GM21447 (cell line): ENCODE results near the gene TRIO.

Source experiments
- ATAC-seq: cut with Tn5 transposase; IDR thresholded peaks from one replicate; pipeline ENCODE4 v1.9.1; 2021; ENCODE audit not compliant: unreplicated experiment

TRIO gene

DNA sequence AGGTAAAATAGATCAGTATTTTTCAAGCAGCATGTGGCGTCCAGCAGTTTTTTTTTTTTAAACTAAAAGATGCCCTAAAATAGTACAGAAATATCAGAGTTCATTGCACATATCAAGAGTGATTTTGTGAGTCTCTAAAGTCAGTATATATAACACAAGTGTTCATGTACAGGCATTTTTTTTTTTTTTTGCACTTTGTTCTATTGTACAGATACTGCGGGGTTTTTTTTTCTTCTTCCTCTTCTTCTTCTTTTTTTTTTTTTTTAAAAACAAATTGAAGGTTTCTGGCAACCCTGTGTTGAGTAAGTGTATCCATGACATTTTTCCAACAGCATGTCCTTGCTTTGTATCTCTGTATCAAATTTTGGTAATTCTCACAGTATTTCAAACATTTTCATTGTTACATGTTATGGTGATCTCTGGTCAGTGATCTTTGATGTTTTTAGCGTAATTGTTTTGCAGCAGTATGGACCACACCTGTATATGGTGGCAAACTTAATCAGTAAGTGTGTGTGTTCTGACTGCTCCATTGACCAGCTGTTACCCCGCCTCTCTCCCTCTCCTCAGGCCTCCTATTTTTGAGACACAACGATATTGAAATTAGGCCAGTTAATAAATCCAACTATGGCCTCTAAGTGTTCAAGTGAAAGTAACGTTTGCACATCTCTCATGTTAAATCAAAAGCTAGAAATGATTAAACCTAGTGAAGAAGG is 76.8 kb downstream of the TRIO start:
- ATAC-seq: no peak

DNA sequence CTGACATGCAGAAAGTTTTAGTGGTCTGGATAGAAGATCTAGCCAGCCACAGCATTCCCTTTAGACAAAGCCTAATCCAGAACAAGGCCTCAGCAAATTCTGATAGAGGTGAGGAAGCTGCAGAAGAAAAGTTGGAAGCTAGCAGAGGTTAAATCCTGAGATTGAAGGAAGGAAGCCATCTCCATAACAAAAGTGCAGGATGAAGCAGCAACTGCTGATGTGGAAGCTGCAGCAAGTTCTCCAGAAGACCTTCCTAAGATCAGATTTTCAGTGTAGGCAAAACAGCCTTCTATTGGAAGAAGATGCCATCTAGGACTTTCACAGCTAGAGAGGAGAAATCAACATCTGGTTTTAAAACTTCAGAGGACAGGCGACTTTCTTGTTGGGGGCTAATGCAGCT is 77.5 kb downstream of the TRIO start:
- no peak for ATAC-seq

DNA sequence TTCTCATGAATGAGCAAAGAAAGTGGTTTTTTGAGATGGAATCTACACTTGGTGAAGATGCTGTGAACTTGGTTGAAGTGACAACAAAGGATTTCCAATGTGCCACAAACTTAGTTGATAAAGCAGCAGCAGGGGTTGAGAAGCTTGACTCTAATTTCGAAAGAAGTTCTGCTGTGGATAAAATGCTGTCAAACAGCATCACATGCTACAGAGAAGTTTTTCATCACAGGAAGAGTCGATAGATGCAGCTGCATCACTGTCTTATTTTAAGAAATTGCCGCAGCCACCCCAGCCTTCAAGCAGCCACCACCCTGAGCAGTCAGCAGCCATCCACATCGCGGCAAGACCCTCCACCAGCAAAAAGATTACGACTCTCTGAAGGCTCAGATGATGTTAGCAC is 78.6 kb downstream of the TRIO start:
- no peak for ATAC-seq

DNA sequence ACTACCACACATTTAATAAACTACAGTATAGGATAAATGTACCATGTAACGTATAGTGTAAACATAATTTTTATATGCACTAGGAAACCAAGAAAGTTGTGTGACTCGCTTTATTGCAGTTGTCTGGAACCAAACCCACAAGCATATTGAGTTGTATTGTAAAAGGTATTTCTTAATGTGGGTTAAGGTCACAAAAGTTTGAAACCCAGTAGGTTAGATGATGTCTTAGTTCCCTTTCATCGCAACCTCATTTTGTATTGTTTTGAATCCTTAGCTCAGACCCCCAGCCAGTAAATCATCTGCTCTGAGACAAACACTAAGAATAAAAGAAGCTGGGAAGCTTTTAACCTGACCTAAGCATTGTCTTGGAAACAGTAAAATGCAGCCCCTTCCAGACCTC is 79.1 kb downstream of the TRIO start:
- no peak for ATAC-seq

DNA sequence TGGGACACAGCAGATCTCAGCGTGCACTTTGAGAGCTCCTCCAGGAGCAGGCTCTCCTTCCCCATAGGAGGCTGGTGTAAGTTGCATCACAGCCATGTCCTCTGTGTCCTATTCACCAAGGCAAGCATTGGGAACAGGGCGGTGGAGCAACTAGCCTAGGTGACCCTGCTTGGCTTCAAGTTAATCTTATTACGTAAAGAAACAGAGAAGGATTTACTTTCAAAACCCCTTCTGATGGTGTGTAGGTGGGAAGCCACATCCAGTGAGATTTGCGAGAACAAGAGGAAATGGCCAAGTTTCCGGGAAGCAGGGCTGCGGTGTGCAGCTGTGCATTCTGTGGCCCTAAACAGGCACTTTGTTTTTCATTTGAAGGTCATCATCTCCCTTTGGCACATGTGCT is 80.2 kb downstream of the TRIO start:
- no peak for ATAC-seq

DNA sequence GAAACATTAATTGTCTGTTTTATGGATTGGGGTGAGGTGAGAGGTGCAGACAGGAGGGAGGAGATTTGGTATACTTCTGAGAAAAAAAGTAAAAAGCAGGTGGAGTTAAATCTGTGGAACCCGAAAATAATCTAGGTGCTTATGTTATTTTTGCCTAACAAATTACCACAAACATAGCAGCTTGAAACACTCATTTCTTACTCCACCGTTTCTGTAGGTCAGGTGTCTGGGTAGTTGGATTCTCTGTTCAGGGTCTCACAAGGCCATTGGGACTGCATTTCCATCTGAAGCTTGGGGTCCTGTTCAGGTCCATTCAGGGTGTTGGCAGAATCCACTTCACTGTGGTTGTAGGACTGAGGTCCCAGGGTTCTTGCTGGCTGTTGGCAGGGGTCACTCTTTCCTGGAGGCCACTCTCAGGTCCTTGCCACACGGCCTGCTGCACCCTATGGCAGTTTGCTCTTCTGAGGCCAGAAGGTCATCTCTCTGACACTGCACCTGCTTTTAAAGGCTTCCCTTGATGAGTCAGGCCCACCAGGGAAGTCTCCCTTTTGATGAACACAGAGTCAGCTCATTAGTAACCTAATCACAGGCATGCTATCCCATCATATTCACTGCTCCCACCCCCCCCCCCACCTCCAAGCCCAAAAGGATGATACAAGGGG is 82.2 kb downstream of the TRIO start:
- ATAC-seq: peak; percentile 49

DNA sequence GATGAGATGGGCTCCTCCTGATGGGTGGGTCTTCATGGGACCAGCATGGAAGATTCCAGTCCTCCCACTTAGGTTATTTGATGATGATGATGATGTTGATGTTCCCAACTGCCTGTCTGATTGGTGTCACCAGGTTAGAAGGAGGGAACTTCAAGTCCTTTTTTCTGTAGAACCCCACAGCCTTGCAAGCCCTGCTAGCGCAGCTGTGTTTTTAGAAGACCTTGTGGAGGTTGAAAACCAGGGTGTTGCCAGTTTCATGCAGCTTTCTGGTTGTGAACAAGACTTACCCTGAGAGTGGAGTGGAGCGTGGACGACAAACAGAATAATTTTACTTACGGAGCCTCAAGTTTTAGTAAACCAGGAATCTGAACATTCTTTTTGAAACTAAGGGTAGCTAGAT is 83.0 kb downstream of the TRIO start:
- no peak for ATAC-seq

DNA sequence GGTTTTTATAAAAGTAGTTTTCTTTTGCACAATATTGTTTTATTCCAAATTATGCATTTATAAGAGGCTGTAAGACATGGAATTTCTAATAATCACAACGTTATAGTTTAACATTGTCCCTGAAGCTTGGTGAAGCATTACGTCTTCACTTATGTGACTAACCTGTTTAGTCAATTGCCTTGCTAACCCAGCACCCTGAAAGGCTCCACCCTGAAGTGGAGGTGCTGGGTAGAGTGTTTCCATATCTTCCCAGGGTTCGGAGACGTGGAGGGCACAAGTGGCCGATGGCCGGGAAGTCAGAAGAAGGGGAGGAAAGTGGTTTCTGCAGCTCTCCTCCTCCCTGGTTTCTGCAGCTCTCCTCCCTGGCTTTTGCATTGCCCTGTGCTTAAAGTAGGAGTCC is 83.4 kb downstream of the TRIO start:
- ATAC-seq: no peak

DNA sequence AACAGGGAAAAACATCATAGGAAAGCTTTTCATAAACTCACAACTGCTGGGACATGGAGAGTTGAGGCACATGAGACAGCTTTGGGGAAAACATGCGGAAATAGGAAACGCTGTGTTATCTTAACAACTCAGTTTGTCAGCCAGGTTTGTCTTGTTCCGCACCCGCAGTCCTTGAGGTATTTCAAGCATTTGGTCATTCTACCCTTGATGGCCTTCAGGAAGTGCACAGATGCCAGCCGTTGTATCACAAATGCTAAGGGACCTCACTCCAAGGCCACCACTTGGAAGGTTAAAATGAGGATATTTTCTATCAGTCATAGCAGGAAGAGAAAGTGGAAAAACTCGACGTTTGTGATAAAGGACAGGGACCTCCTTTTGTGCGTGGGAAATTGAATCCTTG is 83.8 kb downstream of the TRIO start:
- no peak for ATAC-seq

DNA sequence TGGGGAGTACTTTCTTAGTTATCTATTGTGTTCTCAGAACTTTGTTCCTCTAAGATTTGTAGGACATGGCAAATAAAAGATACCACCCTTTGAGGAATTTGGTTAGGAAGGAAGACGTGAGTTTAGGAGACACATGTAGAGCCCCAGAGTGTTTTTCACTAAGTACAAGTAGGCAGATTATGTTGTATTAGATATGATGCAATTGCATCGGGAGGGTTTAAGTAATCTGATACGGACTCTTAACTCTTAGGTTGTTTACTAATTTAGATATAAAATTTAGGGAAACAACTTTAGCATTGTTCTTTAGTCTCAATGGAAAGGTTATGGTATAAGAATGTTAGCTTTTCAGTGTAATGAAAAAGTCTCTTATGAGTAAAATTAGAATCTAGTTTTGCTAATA is 84.4 kb downstream of the TRIO start:
- ATAC-seq: no peak

DNA sequence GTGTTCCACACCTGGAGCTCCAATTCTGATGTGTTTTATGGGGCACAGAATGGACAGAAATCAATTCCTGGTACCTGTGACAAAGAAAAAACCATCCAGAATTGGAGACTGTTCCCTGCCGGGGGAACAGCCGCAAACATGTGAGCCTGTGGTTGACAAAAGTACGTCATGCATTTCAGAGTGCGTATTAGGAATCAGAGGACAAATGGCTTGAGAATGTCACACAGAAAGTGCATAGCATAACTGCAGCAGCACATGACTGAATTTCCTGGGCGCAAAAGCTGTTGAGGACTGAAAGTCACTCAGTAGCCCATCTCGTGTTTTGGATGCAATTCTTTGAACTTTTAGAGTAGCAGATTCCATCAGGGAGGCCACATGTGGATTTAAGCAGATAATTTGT is 85.1 kb downstream of the TRIO start:
- no peak for ATAC-seq

DNA sequence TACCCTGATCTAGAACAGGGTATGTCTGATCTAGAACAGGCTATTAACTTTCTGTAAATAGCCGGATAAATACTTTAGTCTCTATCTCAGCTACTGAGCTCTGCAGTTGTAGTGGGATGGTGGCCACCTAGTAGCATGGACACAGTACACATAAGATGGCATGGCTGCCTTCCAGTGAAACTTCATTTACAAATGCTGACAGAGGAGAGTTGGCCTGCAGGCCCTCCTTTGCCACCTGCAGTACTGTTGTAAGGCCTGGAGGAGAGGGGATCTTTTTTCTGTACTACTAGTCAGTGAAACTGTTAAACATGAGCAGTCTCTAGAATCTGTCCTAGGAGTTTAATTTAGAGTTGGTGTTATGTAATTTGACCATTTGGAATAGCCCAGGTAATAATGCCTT is 86.0 kb downstream of the TRIO start:
- ATAC-seq: no peak

DNA sequence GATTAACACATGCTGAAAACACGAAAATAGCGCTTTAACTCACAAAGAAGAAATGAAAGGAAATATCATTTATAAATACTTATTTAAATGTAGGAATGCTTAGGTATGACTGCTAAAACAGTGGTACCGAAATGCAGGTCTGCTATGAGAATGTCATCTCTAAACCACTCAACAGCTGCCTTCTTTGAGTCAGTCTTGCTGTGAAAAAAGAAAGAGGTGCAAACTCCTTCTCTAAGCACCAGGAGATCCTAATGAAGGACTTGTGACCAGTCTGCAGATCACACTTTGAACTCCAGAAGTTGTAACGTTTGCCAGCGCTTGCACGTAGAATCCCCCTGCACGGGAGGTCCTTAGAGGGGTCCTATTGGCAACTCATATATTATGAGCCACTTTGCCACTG is 86.6 kb downstream of the TRIO start:
- ATAC-seq: no peak

DNA sequence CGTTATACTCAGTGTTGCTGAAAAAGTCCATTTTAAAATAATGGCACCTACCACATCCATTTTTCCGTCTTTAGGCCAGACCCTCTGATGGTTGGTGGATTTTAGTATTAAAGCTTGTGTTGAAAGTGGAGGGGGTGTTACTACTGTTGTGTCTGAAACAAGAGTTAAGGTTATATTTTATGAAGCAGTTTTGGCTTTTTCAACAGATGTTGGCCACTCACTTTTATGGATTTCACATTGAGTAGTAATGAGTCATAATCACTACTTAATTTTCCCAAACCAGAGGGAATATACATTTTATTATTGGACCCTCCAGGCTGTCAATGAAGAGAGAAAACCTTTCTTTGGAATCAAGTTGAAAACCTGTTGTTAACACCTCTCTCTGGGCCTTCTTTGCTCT is 88.0 kb downstream of the TRIO start:
- no peak for ATAC-seq

DNA sequence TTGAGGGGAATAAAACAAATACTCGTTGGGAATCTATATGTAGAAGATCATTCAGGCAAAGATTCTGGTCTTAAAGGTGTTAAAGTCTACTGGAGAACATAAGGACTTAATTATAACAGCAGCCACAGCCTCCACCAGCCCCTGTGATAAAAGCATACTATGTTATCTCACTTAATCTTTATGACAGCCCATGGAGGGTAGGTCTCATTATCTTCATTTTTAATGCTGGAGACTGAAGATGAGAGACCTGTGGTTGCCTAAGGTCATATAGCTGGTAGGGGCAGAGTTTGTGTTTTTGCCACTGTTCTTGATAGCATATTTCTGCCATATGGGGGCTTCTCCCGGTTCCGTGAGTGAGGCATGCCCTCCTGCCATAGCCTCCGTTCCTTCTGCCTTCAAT is 88.7 kb downstream of the TRIO start:
- no peak for ATAC-seq

DNA sequence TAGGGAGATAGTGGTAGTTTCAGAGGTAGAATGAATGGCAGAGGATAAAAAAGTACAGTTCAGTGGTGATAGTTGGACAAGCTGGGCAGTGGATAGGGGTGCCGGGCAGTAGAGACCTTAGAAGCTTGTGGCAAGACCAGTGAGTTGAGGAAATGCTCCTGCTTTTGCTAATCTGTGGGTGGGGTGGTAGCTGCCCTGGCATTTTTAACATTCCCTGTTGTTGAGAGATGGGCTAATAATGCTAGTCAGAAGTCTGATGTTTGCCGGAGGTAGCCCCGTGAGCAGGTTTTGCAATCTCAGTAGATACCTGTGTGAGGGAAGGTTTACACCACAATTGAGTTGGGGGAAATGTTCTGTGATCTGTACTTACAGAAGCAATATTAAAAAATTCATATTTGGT is 91.1 kb downstream of the TRIO start:
- ATAC-seq: no peak

DNA sequence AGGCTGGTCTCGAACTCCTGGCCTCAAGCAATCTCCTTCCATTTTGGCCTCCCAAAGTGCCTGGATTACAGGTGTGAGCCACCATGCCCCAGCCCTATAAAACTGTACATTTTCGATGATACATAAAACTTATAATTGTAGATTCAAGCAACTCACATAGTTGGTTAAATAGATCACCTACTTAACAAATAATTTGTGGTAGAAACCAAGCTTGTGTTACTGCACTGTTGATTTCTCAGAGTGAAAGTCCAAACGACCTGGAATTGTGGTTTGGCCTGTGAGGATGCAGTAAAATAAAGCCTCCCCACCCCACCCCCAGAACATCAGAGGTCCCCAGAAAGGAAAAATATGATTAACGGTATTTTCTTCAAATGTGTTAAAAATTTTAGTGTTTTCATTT is 92.7 kb downstream of the TRIO start:
- peak; percentile 47 for ATAC-seq

DNA sequence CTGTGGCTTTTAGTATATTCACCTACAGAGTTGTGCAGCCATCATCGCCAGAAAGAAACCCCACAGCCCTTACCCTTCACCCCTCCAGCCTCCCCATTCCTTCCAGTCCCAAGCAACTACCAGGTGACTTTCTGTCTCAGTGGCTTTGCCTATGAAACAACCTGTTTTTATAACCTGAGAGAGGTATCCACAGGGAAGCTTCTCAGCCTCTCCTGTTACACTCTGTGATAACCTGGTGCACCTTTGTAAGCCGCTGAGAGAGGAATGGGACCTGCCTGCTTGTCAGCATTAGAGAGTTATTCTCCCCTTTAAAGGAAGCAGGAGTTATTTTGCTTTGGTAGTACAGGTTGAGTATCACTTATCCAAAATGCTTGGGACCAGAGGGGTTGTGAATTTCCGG is 93.6 kb downstream of the TRIO start:
- ATAC-seq: no peak

DNA sequence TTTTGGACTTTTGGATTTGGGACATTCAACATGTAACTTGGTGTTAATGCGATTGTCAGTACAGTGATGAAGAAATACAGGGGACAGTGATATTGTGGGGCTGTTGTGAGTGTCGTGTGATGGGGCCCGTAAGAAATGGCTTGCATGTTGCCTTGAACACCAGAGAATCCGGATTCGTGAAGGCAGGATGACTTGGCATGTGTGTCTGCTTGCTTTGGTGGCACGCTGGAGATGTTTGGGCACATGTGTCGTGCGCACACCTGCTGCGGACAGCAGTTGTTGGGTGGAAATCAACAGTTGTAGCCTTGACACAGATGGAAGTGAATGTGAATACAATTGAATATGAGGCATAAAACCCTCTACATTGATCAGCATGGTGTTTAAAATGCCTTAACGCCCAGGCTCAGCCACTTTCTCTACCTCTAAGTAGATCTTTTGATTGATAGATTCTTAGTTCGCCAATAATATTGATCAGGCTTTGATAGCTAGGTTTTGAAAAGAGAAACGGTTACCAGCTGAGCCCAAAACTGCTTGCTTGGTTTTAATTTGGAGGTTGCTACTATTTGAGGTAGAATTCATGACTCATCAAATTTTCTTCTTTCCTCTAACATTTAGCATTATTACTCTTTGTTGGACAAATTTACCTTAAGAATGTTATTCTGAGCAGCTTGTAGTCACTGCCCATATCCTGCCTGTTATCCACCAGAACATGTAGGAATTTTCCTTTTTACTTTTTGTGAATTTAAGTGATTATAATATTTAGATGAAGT is 94.4 kb downstream of the TRIO start:
- no peak for ATAC-seq

DNA sequence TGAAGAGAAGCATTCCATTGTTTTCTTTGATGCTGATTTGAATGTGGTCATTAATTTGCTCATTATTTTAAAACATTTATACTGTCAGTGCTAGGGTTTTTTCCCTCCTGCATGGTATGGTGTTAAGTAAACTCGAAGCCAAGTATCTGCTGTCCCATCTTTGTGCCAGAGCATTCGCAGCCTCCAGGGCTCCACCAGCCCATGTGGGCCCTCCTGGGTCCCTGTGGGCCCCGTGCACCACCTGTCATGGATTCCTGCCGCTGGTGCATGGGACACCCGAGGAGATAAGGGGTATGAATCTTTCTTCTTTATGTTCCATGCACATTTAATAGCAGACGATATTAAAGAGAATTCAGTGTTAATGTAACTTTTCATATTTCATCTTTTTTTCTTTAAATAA is 95.1 kb downstream of the TRIO start:
- no peak for ATAC-seq

DNA sequence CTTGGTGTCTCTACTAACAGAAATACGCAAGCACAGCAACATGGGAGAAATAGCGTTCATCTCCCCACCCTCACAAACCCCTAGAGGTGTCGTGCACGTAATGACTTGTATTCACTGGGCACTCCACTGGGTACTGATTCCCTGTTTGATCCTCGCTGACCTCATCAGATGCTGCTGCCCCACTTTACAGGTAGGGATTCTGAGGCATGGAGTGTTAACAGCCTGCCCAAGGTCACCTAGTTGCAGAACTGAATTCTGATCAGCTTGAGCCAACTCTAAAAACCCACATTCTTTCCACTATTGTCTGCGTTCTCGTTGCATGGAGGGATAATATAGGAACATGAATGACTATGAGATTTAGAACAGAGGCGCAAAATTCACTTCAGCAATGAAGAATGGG is 96.3 kb downstream of the TRIO start:
- no peak for ATAC-seq

DNA sequence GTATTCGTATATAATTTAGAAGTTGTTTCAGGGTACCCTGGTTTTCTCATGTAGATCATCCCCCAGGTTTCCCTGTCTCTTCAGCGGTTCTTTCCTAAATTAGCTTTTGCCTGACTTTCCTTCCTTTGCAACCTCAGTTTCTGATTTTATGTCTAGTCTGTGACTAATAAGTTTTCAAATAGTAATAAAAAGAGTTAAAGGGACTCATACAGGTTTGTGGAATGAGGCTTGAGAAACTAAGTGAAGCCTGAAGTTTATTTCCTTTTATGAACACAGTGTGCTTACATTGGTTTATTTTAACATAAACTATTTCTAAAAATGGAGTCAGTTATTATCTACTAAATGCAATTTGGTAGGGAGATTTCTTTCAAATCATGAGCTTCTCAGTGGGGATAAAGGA is 96.8 kb downstream of the TRIO start:
- no peak for ATAC-seq
